Umbilical cord (tissue), 2 donors: ENCODE measurements around the gene IL17RD. TPM values are rescaled to one million over a fixed set of nuclear protein-coding genes. Genes with fewer than 3 reads are reported as not detected.
A peak's percentile ranks its signal among the peaks of the same experiment; 100 is the strongest.

ENCODE experiments used
- DNase-seq: peaks from one replicate; pipeline ENCODE4 v3.0.0-alpha.2; 2015; ENCODE audit warnings: low spot score
- total RNA-seq: library from RNA; depleted of rRNA; stranded (reverse); fragments of >200 nt; gene quantifications from one replicate; pipeline ENCODE4 v1.2.3, GENCODE V29; 2014; ENCODE audit warnings: low replicate concordance; ENCODE audit not compliant: insufficient read depth

Gene IL17RD
- total RNA-seq, 1 donor from 2014 or later: 5.8 TPM

DNA sequence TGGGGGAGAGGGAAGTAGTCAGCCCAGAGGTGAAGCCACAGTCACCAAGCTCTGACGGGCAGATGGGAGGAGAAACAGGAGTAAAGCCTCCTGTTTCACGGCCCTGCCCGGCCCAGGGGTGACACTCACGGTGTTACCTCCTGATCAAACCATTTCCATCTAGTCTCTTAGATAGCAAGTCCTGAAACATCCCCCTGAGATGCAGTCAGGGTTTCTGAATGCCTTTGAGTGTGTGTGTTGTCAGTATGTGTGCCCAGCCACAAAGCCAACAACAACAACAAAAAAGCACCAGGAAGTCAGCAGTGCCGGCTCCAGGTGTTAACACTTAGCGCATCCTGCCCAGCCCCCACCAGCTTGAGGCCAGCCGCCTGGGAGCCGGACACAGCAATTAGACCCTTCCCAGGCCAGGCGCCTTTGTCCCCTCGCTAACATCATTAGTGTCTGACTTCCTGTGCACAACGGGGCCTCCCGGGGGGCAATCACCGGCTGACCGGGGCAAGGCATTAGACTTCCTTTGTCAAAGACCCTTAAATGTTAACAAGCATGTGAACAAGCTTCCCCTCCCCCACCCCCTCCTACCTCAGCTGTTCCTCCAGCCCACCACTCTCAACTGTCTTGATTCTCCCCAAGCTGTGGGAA is 34.5 kb downstream of the IL17RD start:
- no peak for DNase-seq

DNA sequence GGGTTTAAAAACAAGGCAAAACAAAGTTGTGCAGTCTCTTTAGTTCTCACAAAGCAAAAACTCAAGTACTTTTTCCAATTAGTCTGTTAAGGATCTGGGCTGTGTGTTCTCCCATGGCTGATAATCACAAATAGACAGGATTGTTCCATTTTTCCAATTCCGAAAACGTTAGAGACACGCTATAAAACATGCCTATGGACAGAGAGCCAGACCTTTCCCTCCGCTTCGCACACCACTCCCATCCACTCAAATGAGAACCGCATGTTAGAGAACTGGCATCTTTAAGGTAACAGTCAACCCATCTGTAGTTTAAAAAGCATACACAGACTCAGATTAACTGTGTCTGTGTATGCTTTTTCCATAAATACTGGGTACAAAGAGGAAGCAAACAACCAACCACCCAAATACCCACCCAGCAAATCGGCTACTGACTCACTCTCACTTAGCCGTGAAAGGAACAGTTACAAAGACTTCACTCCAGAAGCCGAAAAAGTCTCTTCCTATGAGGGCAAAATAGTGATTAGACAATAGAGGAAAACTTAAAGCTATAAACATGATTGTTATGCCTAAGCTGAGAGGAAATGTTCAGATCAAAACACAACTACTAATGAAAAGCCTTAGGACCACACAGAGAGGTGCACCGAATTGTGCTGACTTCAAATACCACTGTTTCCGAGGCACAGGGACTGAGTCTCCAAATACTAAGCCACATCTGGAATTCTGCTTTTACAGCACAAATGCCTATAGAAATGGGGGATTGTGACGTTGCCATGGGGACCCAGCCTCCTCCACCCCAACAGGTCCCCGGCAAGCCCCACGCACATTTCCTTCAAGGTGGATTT is 36.1 kb downstream of the IL17RD start:
- DNase-seq: no peak

DNA sequence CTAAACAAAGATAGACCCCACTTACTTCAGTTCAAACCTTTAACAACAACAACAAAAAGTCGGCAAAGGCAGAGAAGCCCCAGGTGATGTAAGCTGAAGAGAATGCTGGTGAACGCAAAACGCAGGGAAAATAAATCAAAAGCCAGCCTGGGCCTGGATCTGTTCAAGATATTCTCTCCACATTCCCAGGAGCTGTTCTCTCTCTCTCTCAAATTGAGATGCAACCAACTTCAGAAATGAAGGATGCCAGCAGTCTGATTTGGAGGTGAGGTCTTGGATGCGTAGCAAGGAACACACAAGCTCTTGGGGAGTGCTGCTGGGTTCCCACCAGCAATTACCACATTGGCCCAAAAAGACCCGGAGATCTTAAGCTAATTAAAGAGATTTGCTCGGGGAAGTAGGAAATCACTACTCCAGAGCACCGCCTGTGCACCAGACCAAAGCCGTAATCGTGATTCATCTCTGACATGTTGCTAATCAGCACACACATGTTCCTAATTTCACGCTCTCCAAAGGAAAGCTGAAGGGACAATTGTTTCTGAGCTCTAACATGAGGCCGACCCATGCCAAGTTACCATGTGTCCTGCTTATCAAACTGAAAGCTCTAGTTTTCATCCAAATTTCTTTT is 37.1 kb downstream of the IL17RD start:
- DNase-seq: peak; percentile 72

DNA sequence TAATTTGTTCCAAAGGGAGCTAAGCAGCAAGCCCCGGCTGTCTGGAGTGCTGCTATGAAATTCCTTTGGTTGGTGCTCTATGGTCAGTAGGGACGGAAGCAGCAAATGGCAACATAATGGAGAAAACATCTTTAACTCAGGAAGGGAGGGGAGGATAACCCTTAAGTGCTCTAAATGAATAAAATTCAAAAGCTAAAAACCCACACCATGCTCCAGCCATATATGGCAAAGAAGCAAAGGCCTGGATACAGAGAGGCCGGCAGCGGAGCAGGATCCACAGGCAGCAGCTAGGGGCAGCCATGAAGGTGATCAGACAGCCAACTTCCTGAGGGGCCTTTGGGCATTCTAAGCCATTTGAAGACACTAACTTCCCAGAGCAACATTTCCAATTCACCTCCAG is 38.9 kb downstream of the IL17RD start:
- DNase-seq: no peak

DNA sequence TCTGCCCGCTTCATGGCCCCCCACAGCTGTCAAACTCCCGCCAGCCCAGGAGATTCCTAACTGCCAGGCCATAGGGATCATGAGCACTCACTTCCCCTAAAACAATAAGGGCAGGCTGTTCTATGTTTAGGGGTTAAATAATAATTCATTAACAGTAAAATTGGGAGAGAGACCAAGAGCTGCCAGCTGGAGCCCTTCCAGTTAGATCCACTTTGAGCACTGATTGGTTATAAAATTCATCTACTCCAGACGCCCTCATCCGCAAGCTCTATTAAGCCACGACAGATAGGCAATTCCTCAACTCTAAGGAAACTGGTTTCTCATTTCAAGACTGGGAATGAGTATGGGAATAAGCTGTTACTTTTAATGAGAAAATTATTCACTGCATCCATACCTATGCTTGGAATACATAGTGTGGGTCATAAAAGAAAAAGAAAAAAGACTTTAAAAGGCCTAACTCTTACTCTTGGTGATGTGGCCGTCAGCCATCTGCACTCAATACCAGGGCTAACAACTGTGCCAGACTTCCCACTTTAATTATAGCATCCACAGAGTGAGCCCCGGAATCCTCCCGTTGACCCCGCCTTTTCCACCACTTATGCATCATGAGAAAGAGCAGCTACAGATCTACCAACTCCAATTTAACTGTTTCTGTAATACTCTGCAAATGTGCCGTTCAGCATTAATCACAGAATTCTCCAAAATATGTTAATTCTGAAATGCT is 44.5 kb downstream of the IL17RD start:
- DNase-seq: peak; percentile 69

DNA sequence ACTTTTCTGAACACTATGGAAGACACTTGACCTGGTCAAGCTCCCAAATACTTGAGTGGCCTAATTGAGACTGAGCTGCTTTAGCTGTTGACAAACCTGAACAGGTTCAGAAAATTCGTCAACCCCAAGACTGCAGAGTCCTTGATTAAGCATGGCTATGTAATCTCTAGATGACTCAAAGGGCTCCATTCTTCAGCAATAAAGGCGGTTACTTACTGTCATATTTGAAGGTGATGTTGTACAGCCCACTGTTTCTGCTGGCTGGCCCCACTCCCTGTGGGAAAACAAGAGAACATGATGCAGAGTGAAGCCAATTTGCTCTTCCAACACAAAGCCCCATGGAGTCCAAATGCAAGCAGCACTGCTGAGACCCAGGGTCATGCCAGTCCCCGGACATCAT is 45.1 kb downstream of the IL17RD start:
- peak; percentile 88 for DNase-seq

DNA sequence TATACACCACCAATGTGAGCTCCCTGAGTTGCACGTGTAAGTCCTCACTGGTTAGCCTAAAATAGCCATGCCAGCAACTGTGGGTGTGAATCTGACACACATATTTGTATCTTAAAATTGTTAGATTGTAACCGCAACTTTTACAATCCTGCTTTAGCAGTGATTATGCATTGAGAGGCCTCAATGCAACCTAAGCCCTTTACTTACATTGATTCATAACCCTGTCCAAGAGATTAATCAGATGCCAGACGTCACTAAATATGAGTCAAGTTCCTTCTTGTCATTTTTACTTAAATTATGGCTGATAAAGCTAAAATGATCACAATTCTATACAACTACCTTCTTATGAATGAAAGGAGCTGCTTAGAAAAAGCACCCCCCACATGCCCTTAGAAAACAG is 46.9 kb downstream of the IL17RD start:
- peak; percentile 59 for DNase-seq

DNA sequence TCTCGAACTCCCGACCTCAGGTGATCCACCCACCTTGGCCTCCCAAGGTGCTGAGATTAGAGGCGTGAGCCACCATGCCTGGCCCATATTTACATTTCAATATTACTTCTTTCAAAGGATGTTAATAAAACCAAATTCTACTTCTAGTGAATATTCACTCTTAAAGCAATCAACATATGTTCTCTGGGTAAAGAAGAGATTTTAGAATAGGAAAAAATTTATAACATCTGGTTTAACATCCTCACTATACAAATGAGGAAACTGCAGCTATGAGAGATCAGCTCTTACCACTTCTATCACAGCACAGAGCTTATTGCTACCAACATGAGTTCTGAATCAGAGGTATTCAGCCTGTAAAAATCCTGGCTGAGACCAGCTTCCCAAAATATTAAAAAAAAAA is 48.7 kb downstream of the IL17RD start:
- no peak for DNase-seq

DNA sequence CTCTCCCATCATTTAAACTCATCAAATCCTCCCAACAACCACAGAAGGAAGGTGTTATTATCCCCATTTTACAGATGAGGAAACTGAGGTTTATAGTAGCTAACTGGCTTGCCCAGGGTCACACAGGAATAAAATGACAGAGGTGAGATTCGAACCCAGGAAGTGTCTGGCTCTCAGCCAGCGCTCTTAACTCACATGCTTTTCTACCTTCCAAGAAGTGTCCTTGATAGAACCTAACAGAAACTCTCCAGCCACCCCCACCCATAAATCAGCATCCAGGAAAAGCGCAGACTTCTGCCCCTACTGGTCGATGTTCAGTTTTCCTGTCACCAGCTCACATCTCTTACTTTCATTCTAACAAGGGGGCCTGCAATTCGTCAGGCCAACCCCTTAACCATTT is 52.9 kb downstream of the IL17RD start:
- DNase-seq: no peak

DNA sequence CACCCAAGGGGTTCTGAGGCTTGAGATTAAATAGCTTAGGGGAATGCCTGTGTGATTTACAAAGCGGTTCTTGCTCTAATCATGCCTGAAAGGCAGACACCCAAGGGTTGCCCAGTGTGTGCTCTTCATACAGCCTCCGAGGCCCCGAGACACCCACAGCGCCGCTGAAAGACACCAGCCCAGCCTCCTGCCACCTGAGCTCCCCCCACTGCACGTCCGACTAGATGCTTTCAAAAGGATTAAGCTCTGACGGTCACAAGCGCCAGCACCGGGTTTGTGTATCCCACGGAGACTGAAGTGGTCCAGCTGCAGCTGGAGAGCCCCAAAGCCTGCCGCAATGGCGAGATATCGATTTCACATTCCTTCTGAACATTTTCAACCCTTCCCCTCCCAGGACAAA is 54.4 kb downstream of the IL17RD start:
- DNase-seq: no peak

DNA sequence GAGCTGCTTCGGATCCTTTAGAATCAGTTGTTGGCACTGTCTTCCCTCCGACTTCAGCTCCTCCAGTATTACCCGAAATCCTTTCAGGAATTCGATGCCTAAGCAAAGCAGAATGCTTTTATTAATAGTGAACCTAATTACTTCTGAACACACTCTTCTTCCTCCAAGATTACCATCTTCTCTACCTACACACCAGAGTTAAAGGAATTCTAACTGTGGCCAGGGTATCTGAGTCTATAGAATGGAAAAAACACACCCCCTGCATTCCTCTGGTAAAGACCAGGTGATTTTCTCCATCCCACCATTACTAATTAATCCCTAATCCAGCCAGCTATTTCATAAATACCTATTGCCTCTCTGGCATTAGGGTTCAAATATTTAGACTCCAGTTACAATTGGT is 54.9 kb downstream of the IL17RD start:
- no peak for DNase-seq

DNA sequence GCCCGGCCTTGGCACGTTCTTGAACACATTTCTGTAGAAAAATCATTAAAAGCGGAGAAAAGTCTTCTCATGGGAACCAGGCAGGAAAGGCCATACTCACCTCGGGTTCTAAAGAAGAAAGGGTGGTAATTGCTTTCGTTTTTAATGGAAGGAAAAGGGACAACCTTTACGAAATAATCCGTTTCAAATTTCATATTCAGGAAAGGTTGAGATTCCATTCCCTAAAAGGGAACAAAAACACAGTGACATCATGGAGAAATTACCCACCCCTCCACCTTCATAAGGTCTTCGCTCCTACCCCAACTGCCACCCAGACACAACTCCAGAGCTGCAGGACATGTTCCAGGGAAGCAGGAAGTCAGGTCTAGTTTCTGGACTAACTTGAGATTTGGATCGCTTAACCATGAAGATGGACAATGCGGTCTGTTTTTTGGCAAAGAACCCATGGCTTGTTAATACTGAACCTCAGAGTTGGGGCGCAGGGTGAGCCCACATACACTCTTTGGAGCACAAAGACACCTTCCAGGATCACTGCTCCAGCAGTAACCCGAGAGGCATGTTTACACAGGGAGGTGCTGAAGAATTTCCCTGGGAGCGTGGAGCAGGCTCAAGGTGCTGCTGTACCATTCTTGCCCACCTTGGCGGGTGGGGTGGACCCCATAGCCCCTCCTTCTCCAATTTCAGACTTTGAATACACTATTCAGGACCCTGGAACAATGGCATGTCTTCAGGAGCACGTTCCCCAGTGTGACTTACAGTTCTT is 55.5 kb downstream of the IL17RD start:
- DNase-seq: no peak

DNA sequence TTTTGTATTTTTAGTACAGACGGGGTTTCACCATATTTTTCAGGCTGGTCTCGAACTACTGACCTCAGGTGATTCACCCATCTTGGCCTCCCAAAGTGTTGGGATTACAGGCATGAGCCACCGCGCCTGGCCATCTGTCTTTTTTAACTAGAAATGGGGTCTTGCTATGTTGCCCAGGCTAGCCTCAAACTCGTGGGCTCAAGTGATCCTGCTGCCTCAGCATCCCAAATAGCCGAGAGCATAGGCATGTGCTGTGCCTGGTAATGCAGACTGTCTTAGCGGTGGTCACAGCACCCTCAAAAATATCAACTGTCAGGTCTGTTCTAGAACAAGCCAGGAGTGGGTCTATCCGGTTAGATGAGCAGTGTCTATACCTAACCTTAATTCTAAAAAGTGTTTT is 56.5 kb downstream of the IL17RD start:
- no peak for DNase-seq

DNA sequence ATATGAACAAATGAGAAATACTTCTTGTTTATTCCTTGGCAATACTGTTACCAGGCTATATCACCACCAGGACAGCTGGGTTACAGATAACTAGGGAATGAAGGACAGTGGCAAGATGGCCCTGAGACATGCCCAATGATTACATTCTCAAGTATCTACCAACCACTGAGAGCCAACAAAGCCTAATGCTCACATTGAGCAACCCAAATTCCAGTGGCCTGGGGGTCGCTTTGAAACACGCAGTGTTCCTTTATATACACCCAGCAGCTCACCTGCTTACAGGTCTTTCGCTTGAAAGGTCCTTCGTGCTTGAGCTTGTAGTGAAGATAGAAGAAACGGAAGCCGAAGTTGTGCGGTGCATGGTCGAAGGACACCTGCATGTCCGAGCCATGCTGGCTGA is 59.6 kb downstream of the IL17RD start:
- DNase-seq: no peak

DNA sequence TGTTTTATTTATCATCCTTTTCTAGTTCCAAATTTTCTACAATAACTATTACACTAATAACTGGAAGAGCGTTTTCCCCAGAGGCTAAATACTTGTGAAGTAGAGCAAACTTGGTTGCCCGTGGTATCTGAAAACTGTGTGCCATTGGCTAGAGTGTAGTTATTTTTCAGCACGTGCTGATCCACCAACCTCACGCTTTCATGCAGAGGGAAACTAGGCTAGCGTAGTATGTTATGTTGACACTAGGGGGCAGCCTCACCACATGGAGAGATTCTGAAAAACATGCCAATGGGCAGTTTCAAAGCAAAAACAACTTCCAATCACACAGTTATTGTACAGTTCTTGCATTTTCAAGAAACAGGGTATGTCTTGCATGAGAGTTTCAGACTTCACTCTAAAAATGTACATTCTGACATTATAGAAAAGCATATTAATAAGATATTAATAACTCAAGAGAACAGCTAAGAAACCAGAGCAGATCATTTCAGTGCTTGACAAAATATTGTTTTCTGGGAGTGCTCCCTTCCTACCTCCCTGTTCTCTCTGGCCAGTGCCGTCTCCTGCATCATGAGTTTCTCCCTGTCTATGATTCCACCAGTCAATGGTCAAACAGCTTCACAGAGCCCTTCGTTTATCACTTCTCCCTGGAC is 65.0 kb downstream of the IL17RD start:
- peak; percentile 82 for DNase-seq

DNA sequence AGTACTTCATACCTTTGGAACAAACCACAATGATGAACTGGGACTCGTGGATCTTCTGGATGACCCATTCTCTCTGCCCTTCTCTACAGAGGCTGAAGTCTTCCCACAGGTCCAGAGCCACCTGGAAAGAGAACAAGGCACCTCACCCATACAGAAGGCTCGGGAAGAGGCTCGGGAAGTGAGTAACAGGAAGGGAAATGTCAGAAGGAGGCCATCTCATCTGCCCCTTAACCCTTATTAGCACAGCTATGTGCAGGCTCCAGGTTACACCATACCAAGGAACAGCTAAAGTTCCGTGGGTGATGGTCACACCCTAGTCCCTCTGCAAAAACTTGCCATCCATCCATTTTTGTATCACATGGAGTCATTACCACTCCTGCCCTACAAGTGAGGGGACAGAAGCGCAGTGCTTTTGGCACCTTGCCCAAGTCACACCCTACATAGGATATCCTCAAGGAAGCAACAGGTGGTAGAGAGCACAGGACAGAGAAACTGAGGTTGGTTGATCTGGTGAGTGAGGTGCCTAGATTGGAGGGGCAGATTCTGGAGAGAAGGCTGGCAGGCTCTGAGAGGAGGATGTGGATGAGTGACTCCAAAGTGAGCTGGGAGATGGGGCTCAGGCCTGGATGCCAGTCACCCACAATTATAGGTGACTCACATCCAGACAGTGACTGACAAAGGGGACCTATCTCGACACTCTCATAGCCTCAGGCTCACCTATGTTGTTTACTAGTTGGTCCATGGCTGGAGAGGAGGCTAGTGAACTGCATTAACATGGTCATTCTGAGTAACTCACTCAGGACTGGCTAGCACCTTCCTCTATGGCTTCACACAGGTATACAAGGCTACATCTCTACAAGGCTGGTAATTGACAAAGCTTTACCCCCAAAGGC is 66.5 kb downstream of the IL17RD start:
- DNase-seq: no peak

DNA sequence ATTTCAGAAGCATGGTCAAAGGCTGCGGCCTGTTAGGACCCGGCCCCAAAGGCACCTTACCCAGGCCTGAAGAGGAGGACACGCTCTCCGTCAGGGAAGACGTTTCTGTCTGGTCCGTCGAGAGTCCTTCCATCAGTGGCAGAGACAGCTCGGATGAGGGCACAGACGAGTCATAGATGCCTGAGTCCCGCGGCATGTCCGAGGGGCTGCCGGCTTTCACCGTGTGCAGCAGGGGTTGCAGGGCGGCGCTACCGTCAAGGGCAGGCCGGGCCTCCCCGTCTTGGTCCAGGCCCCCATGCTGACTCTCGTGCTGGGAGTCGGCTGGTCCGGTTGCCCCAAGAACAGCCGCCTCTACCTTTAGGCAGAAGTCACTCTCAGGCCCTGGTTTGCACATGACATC is 67.6 kb downstream of the IL17RD start:
- DNase-seq: no peak

DNA sequence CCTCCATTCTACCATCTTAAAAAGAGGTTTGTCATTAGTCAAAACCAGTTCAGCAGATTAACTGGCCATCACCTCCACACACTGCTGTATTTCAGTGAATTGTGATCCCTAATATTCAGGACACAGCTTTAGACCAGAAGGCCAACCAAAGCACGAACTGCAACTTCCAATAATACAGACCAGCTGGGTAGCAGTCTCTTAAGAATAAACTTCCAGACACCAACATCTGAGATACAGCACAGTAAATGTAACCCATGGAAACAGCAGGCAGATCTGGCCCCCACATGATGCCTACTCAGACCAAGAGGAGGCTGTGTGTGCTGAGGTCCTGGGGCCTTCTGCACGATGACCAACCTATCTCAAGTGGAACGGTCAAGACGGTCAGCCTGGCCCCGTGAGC is 69.8 kb downstream of the IL17RD start:
- no peak for DNase-seq

DNA sequence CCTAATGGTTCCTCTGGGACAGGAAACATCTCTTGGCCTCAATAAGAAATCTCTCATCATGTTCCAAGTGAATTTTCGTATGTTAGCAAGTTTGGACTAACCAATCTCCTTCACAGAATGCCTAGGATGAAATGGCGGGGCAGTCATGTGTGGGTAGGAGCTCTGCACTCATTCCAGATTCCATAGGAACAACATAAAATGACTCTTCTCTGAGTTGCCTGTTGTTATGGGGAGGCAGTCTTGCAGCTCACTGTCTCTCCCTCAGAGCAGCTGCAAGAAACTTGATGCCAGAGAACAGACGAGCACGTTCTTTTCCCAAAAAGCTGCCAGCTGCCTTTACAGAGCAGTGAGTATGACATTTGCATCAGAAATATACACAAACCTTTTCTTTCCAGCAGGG is 70.6 kb downstream of the IL17RD start:
- DNase-seq: peak; percentile 34

DNA sequence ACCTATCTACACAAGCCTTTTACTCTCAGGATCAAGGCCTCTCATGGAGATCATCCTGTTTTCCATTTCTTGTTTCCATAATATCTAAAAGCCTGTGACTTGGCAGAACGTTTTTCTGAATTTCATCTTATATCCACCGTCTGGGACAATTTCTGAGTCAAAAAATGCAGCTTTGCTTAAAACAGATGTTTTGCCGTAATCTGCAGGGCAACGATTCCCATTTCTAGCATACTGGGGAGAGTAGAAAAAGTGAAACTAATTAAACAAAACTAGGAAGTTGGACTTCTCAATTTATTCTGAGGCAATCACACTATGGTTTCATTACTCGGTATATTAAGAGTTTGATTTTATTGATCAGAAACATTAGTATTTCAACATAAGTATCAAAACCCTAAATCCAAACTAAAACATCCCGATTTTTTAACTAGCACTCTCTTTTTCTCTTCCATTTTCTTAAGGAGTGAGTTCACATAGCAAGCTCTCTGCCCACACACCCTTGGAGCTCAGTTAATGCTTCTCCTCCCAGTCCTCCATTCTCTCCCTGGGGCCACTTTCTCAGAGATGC is 71.1 kb downstream of the IL17RD start:
- no peak for DNase-seq
